HCT116 (cell line): ENCODE results near the gene TBC1D19. TPM values are rescaled to one million over a fixed set of nuclear protein-coding genes. Genes with fewer than 3 reads are reported as not detected.

Experiments
- ATAC-seq: fragments of 200-7000 bp; cut with Tn5 transposase; 2 replicates; pipeline ENCODE4 v1.9.1; 2020; ENCODE audit warnings: mild to moderate bottlenecking, moderate library complexity
- BruUV-seq: library from RNA; stranded (reverse); fragments of 400-500 nt; replicated peaks from 2 replicates; lab custom pipeline; 2021; lab: Mats Ljungman, UMichigan
- CTCF ChIA-PET: fragments of 300-600 bp; sonication (Branson Sonifier 250); formaldehyde crosslinking; loops from one replicate; lab custom pipeline; 2021; ENCODE audit warnings: antibody characterized with exemption; lab: Charles Lee
- POLR2A ChIA-PET: fragments of 300-600, 350-600 bp; sonication (Branson Sonifier 250); formaldehyde crosslinking; loops from one replicate; lab custom pipeline; 2021; ENCODE audit warnings: antibody characterized with exemption; lab: Charles Lee
- RAD21 ChIA-PET, 2 experiments: fragments of 300-600 bp; sonication (Branson Sonifier 250); formaldehyde crosslinking; loops; one replicate each; lab custom pipeline; 2023; ENCODE audit warnings: low total read pairs in 2 of 2; ENCODE audit not compliant: uncharacterized antibody in 2 of 2, unreplicated experiment in 2 of 2, low non-redundant PET in 1 of 2; lab: Charles Lee
- DNase-seq: peaks from one replicate; pipeline ENCODE4 v3.0.0-alpha.2; 2010; ENCODE audit warnings: low read depth, low spot score
- H2AFZ ChIP-seq: fragments of 200-600 bp; shearing (Covaris generic), sonication (generic); 2 replicates; pipeline ENCODE4 v1.6.1; 2017; ENCODE audit warnings: low read depth, mixed run types, mixed read lengths, antibody characterized with exemption, low read length; ENCODE audit not compliant: poor library complexity, severe bottlenecking
- H3K27ac ChIP-seq: 2 replicates; pipeline ENCODE4 v1.5.1; 2012; ENCODE audit warnings: low read depth, low read length
- H3K27me3 ChIP-seq: fragments of 200-600 bp; sonication (generic); 2 replicates; pipeline ENCODE4 v1.6.1; 2016; ENCODE audit warnings: mixed run types, low read length, mixed read lengths; ENCODE audit not compliant: insufficient read depth
- H3K36me3 ChIP-seq, 2 experiments: fragments of 200-500 bp in 1 of 2; fragments of 200-600 bp in 1 of 2; sonication (Bioruptor generic) in 1 of 2; sonication (generic) in 1 of 2; 2 replicates each; pipeline versions ENCODE4 v1.5.1 to v1.6.1; 2014 to 2016; ENCODE audit warnings: low read length in 2 of 2, inconsistent platforms in 1 of 2, mixed read lengths in 1 of 2, mixed run types in 1 of 2; ENCODE audit not compliant: insufficient read depth in 2 of 2, control insufficient read depth in 1 of 2
- H3K4me1 ChIP-seq, 2 experiments: fragments of 200-600 bp in 1 of 2; sonication (generic) in 1 of 2; 2 replicates each; pipeline versions ENCODE4 v1.5.1 to v1.6.1; 2012 to 2017; ENCODE audit warnings: low read length in 2 of 2, inconsistent platforms in 1 of 2, mild to moderate bottlenecking in 1 of 2, mixed read lengths in 1 of 2, mixed run types in 1 of 2, moderate library complexity in 1 of 2; ENCODE audit not compliant: insufficient read depth in 2 of 2, control insufficient read depth in 1 of 2
- H3K4me2 ChIP-seq: fragments of 200-600 bp; sonication (generic); 2 replicates; pipeline ENCODE4 v1.6.1; 2017; ENCODE audit warnings: mixed run types, low read length, mixed read lengths
- H3K4me3 ChIP-seq, 2 experiments: fragments of 200-600 bp in 1 of 2; sonication (generic) in 1 of 2; replicated peaks in 1 of 2; 2 replicates each; pipeline ENCODE4 v1.5.1; 2011 to 2016; ENCODE audit warnings: low read length in 2 of 2, control low read depth in 1 of 2, low read depth in 1 of 2, mild to moderate bottlenecking in 1 of 2, mixed read lengths in 1 of 2, mixed run types in 1 of 2
- H3K79me2 ChIP-seq: fragments of 200-600 bp; sonication (generic); 2 replicates; pipeline ENCODE4 v1.6.1; 2017; ENCODE audit warnings: mild to moderate bottlenecking, mixed run types, low read length, moderate library complexity, mixed read lengths; ENCODE audit not compliant: insufficient read depth
- H3K9ac ChIP-seq: fragments of 200-600 bp; sonication (generic); 2 replicates; pipeline ENCODE4 v1.6.1; 2016; ENCODE audit warnings: low read length, mixed read lengths
- H3K9me2 ChIP-seq: fragments of 200-600 bp; sonication (generic), shearing (Covaris generic); 2 replicates; pipeline ENCODE4 v1.6.1; 2017; ENCODE audit warnings: mixed run types, mild to moderate bottlenecking, moderate library complexity; ENCODE audit not compliant: insufficient read depth
- H3K9me3 ChIP-seq, 2 experiments: fragments of 200-500 bp in 1 of 2; fragments of 200-600 bp in 1 of 2; sonication (Bioruptor generic) in 1 of 2; sonication (generic) in 1 of 2; 2 replicates each; pipeline ENCODE4 v1.6.1; 2014 to 2017; ENCODE audit warnings: low read length in 2 of 2, mixed read lengths in 2 of 2, inconsistent platforms in 1 of 2, low read depth in 1 of 2, mild to moderate bottlenecking in 1 of 2, mixed run types in 1 of 2, moderate library complexity in 1 of 2; ENCODE audit not compliant: control insufficient read depth in 1 of 2, insufficient read depth in 1 of 2
- H4K20me1 ChIP-seq: fragments of 200-600 bp; sonication (generic), shearing (Covaris generic); 2 replicates; pipeline ENCODE4 v1.6.1; 2017; ENCODE audit warnings: mixed run types, mild to moderate bottlenecking, moderate library complexity; ENCODE audit not compliant: insufficient read depth
- ELF1 ChIP-seq: IDR thresholded peaks from 2 replicates; pipeline ENCODE4 v1.6.1; 2012; ENCODE audit warnings: low read depth, borderline replicate concordance
- EZH2phosphoT487 ChIP-seq: fragments of 200-600 bp; IDR thresholded peaks from 2 replicates; pipeline ENCODE4 v1.6.1; 2018; ENCODE audit warnings: antibody characterized with exemption, borderline replicate concordance
- FOSL1 ChIP-seq: IDR thresholded peaks from 2 replicates; pipeline ENCODE4 v1.6.1; 2012; ENCODE audit warnings: low read depth
- POLR2AphosphoS5 ChIP-seq: IDR thresholded peaks from 2 replicates; pipeline ENCODE4 v1.6.1; 2011; ENCODE audit warnings: mild to moderate bottlenecking, low read depth, low read length, moderate library complexity
- SIN3A ChIP-seq: IDR thresholded peaks from 2 replicates; pipeline ENCODE4 v1.6.1; 2012; ENCODE audit warnings: low read depth
- ZNF274 ChIP-seq: fragments of 200-500 bp; sonication (Bioruptor generic); IDR thresholded peaks from 2 replicates; pipeline ENCODE4 v1.6.1; 2014; ENCODE audit warnings: mild to moderate bottlenecking, low read depth, low read length, inconsistent platforms
- intact Hi-C: fragments of 100-400 bp; cut with micrococcal nuclease; formaldehyde crosslinking; loops from 2 replicates; pipeline ENCODE4 v1.10.0; 2022
- total RNA-seq: library from RNA; stranded (reverse); gene quantifications from one replicate; pipeline ENCODE4 v1.2.1, GENCODE V29; 2021; ENCODE audit not compliant: unreplicated experiment
- TF ChIP-seq, protein P1 (sequence below): IDR thresholded peaks from 2 replicates; pipeline ENCODE4 v1.6.1; 2012; ENCODE audit warnings: low read depth
- TF ChIP-seq, protein P2 (sequence below), 3 experiments: fragments of 200-600 bp in 1 of 3; sonication (generic) in 1 of 3; IDR thresholded peaks in 2 of 3; conservative IDR thresholded peaks in 1 of 3; 2 replicates each; pipeline ENCODE4 v1.5.1; 2012 to 2017; ENCODE audit warnings: low read depth in 2 of 3, low read length in 2 of 3, antibody characterized with exemption in 1 of 3, borderline replicate concordance in 1 of 3, control low read depth in 1 of 3, mild to moderate bottlenecking in 1 of 3, mixed read lengths in 1 of 3, mixed run types in 1 of 3, moderate library complexity in 1 of 3; ENCODE audit not compliant: insufficient read depth in 1 of 3
- TF ChIP-seq, protein P3 (sequence below): IDR thresholded peaks from 2 replicates; pipeline ENCODE4 v1.6.1; 2012

The TBC1D19 gene
- total RNA-seq, 1 experiment from 2014 or later = 25.4 TPM

DNA sequence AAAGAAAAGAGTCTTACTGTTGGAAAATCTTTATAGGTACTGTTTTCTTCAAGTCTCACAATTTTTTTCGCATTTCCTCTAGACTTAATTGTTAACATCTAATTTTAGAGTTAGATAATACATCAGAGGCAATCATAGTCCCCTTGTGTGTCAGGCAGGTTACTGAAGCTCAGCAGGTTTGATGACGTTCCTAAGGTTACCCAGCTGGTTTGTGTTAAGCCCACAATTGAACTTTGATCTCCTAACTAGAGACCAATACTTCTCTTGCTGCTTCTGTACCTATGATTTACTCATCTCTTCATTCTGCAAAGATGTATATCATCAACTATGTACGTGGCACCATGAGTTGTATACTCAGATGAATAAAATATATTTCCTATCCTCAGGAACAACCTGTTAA, 145.1 kb downstream of the TBC1D19 start:
- BruUV-seq = no TSS peak
- no peaks in the 10 kb centered on the region for H3K9me3 ChIP-seq

DNA sequence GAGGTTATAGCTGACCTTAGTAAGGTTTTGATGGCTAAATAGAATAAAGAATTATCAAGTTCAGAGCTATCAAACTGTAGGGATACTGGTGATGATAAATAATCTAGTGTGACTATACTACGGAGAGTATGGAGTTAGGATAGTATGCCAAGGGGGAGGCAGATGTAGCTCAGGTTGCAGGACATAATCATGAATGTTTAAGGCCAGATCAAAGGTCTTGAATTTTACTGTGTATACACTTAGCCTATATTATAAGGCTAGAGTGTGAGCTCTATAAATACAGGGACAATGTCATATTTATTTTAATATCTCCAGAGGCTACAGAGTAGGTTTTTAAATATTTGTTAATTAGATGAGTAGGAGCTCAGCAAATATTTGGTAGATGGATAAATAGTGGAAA, 145.7 kb downstream of the TBC1D19 start:
- CTCF ChIA-PET = no interaction called here
- peaks cover 12 to 13% of the 10 kb centered on the region in 2 experiments for H3K4me1 ChIP-seq
- no peaks in the 10 kb centered on the region for H3K9me3 ChIP-seq
- no peaks in the 10 kb centered on the region for H3K9me2 ChIP-seq
- no peaks in the 10 kb centered on the region for H4K20me1 ChIP-seq
- RAD21 ChIA-PET = no interaction called here
- TF ChIP-seq SIN3A (no peak), EZH2phosphoT487 (no peak), FOSL1 (no peak), POLR2AphosphoS5 (no peak), ELF1 (no peak)
- TF ChIP-seq, protein P1, sequence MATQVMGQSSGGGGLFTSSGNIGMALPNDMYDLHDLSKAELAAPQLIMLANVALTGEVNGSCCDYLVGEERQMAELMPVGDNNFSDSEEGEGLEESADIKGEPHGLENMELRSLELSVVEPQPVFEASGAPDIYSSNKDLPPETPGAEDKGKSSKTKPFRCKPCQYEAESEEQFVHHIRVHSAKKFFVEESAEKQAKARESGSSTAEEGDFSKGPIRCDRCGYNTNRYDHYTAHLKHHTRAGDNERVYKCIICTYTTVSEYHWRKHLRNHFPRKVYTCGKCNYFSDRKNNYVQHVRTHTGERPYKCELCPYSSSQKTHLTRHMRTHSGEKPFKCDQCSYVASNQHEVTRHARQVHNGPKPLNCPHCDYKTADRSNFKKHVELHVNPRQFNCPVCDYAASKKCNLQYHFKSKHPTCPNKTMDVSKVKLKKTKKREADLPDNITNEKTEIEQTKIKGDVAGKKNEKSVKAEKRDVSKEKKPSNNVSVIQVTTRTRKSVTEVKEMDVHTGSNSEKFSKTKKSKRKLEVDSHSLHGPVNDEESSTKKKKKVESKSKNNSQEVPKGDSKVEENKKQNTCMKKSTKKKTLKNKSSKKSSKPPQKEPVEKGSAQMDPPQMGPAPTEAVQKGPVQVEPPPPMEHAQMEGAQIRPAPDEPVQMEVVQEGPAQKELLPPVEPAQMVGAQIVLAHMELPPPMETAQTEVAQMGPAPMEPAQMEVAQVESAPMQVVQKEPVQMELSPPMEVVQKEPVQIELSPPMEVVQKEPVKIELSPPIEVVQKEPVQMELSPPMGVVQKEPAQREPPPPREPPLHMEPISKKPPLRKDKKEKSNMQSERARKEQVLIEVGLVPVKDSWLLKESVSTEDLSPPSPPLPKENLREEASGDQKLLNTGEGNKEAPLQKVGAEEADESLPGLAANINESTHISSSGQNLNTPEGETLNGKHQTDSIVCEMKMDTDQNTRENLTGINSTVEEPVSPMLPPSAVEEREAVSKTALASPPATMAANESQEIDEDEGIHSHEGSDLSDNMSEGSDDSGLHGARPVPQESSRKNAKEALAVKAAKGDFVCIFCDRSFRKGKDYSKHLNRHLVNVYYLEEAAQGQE = no peak
- TF ChIP-seq, protein P2, sequence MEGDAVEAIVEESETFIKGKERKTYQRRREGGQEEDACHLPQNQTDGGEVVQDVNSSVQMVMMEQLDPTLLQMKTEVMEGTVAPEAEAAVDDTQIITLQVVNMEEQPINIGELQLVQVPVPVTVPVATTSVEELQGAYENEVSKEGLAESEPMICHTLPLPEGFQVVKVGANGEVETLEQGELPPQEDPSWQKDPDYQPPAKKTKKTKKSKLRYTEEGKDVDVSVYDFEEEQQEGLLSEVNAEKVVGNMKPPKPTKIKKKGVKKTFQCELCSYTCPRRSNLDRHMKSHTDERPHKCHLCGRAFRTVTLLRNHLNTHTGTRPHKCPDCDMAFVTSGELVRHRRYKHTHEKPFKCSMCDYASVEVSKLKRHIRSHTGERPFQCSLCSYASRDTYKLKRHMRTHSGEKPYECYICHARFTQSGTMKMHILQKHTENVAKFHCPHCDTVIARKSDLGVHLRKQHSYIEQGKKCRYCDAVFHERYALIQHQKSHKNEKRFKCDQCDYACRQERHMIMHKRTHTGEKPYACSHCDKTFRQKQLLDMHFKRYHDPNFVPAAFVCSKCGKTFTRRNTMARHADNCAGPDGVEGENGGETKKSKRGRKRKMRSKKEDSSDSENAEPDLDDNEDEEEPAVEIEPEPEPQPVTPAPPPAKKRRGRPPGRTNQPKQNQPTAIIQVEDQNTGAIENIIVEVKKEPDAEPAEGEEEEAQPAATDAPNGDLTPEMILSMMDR (IDR thresholded peaks at IDR 0.05 in 2 of 3, conservative IDR thresholded peaks at IDR 0.05 in 1 of 3; ENCODE audit: borderline replicate concordance in 1 of 3, insufficient read depth in 1 of 3, low read depth in 2 of 3, low read length in 2 of 3) = no peak
- TF ChIP-seq, protein P3, sequence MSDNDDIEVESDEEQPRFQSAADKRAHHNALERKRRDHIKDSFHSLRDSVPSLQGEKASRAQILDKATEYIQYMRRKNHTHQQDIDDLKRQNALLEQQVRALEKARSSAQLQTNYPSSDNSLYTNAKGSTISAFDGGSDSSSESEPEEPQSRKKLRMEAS = no peak
- ATAC-seq (no peak), DNase-seq (no peak)
- H3K4me3 ChIP-seq = no peak overlapping the region
- H3K79me2 ChIP-seq = no peaks in the 10 kb centered on the region
- no peak overlapping the region for H2AFZ ChIP-seq
- H3K27ac ChIP-seq = no peak overlapping the region
- no TSS peak for BruUV-seq
- POLR2A ChIA-PET = no interaction called here
- no peak overlapping the region for H3K9ac ChIP-seq
- H3K27me3 ChIP-seq = no peaks in the 10 kb centered on the region
- intact Hi-C loops = no loop called here
- peaks cover 0 to 3% of the 10 kb centered on the region in 2 experiments; a peak in 1 of 4 replicates for H3K36me3 ChIP-seq
- no peak overlapping the region for H3K4me2 ChIP-seq

More for the DNA sequence above, 145.1 kb downstream of the TBC1D19 start:
- H3K4me1 ChIP-seq = peaks cover 12 to 13% of the 10 kb centered on the region in 2 experiments
- H3K9ac ChIP-seq = no peak overlapping the region
- POLR2A ChIA-PET = no interaction called here
- no peak for TF ChIP-seq ZNF274
- CTCF ChIA-PET = no interaction called here
- H3K27me3 ChIP-seq = no peaks in the 10 kb centered on the region
- peaks cover 0 to 3% of the 10 kb centered on the region in 2 experiments; a peak in 1 of 4 replicates for H3K36me3 ChIP-seq
- H3K4me3 ChIP-seq = no peak overlapping the region
- H3K27ac ChIP-seq = no peak overlapping the region
- H3K4me2 ChIP-seq = no peak overlapping the region
- DNase-seq (no peak), ATAC-seq (no peak)
- RAD21 ChIA-PET = no interaction called here
- H2AFZ ChIP-seq = no peak overlapping the region
- H3K79me2 ChIP-seq = no peaks in the 10 kb centered on the region
- no peaks in the 10 kb centered on the region for H4K20me1 ChIP-seq
- no peaks in the 10 kb centered on the region for H3K9me2 ChIP-seq
- intact Hi-C loops = no loop called here
